ENCODE data around the gene KLRK1.
A peak's percentile ranks its signal among the peaks of the same experiment; 100 is the strongest.
"Not testable (repeated sequence)": the region's sequence is repeated elsewhere in the genome, so short reads cannot be mapped to it uniquely, and the experiment has no call there.

Gene KLRK1

GRCh38 chr12:10362828-10363657 lies 26.8 kb downstream of the KLRK1 start:
- peak; percentile 84 for DNase-seq (ENCODE audit: low spot score)

DNA sequence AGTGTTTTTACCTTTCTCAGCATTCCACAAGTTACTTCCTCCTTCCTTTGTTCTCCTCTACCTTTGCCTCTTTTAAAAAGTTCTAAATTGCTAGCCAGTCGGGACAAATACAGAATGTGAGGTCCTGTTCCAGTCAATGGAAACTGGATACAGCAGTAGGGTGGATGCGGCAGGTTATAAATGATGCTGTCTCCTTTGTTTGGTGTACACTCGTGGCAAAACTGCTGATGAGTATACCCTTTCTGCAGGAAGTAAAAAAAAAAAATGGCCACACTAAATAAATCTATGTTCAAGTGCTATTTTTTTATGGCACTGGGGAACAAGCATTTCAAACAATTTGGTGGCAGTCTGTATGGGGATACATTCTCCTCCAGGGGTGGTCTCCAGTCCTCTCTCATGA lies 27.5 kb downstream of the KLRK1 start:
- DNase-seq (ENCODE audit: low spot score), result peak; percentile 59

- no peak for DNase-seq (ENCODE audit: low spot score)
Observed at GRCh38 chr12:10361622-10362021, 28.2 kb downstream of the KLRK1 start.

DNA sequence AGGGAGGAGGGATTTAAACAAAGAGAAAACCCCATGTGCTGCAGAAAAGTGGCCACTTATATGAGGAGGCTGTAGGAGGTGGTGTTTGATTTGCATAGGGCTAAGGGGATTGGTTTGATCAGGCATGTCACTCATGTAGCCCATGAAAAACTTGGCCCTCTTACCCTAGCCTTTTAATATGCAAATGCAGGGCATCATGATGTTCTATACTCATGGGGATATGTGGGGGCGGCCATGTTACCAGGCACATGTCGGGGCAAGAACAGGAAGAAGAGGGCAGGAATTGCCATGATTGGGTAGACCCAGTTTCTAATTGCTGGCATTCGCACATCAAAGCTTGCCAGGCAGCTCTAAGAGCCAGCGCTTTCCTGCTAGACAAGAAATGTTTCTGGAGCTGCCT lies 28.8 kb downstream of the KLRK1 start:
- no peak for DNase-seq (ENCODE audit: low spot score)

DNA sequence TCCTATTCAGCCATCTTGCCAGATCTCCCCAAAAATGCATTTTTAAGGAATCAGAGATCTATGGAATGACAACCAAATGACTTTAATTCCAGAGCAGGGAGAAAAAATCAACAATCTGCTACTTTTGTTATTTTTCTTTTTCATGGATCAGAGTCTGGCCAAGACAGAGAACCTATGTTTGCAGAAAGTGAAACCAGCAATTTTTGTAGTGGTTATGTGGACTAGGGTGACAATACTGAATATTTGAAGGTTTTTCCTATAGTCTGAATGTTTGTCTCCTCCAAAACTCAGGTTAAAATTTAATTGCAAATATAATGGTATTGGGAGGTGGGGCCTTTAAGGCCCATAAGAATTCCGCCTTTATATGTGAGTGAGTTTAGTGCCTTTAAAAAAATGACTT lies 30.9 kb downstream of the KLRK1 start:
- no peak for DNase-seq (ENCODE audit: low spot score)

GRCh38 chr12:10358131-10358530 lies 31.7 kb downstream of the KLRK1 start:
- no peak for DNase-seq (ENCODE audit: low spot score)

DNA sequence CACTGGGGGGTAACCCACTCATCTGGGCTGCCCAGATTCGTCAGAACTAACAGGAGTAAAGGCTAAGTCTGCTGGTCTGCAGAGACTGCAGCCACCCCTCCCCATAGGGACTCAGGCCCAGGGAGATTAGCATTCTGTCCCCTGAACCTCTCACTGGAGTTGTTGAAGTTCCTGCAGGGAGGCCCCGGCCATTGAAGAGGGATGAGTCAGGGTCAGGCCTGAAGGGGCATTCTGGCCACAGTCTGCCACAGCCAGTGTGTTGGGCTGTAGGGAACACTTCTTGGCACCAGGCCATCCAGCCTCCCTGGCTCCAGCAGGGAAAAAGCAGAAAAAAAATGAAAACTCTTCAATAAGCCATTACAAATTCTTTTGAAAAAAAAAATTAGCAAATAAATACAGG lies 35.3 kb downstream of the KLRK1 start:
- peak; percentile 88 for DNase-seq (ENCODE audit: low spot score)

- DNase-seq (ENCODE audit: low spot score), result no peak
Observed at GRCh38 chr12:10354071-10354470, 35.8 kb downstream of the KLRK1 start.

- DNase-seq (ENCODE audit: low spot score), result not testable (repeated sequence)
Observed at GRCh38 chr12:10351457-10351856, 38.4 kb downstream of the KLRK1 start.

- DNase-seq (ENCODE audit: low spot score), result no peak
Observed at GRCh38 chr12:10341892-10342509, 47.8 kb downstream of the KLRK1 start.

DNA sequence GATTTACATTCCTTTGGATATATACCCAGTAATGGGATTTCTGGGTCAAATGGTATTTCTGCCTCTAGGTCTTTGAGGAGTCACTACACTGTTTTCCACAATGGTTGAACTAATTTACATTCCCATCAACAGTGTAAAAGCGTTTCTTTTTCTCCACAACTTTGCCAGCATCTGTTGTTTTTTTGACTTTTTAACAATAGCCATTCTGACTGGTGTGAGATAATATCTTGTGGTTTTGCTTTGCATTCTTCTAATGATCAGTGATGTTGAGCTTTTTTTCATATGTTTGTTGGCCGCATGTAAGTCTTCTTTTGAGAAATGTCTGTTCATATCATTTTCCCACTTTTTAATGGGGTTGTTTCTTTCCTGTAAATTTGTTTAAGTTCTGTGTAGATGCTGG lies 48.9 kb downstream of the KLRK1 start:
- DNase-seq (ENCODE audit: low spot score), result not testable (repeated sequence)

DNA sequence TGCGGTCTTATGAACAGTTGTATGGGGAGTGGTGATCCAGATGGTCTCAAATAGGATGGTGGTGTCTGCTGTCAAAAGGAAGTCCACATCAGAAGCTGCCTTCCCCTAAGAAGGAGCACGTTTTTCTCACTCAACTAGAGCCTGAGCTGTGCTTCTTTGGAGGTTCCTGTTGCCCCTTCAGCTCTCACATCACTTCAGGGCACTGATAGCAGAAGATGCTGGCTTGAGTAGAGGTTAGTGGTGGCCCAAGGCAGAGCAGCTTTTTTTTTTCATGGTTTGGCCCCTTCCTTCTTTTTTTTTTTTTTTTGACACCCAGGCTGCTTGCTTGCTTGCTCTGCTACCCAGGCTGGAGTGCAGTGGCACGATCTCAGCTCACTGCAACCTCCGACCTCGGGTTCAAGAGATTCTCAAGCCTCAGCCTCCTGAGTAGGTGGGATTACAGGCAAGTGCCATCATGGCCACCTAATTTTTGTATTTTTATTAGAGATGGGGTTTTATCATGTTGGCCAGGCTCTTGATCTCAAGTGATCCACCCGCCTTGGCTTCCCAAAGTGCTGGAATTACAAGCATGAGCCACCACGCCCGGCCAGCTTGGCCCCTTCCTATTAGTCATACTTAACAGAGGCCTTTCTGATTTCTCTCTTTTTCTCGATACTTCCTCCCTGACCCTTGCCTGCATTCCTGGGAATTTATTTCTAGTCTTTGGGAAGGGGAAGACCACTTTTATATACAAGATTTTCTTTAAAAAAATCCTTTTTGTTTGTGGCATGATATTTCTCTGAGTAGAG lies 50.6 kb downstream of the KLRK1 start:
- peak; percentile 59 for DNase-seq (ENCODE audit: low spot score)

DNA sequence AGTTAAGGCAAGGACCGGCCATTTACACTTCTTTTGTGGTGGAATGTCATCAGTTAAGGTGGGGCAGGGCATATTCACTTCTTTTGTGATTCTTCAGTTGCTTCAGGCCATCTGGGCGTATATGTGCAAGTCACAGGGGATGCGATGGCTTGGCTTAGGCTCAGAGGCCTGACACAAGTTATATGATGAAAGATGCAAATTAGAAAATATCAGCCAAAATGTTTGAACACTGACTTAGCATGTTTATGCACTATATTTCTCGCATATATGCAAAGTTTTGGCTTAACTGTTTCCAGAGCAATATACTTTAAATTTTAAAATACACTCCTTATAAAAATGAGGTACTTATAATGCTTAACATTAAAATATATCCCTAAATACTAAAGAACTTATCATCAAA lies 51.4 kb downstream of the KLRK1 start:
- DNase-seq (ENCODE audit: low spot score), result not testable (repeated sequence)

GRCh38 chr12:10336196-10336595 lies 53.6 kb downstream of the KLRK1 start:
- DNase-seq (ENCODE audit: low spot score), result not testable (repeated sequence)

GRCh38 chr12:10331642-10332239 lies 58.1 kb downstream of the KLRK1 start:
- peak; percentile 52 for DNase-seq (ENCODE audit: low spot score)

GRCh38 chr12:10328691-10329090 lies 61.1 kb downstream of the KLRK1 start:
- DNase-seq (ENCODE audit: low spot score), result not testable (repeated sequence)
